GM18505 (cell line): ENCODE data around the gene AKAP5.

Experiments used
- ATAC-seq: cut with Tn5 transposase; IDR thresholded peaks from one replicate; pipeline ENCODE4 v1.9.1; 2021; ENCODE audit not compliant: unreplicated experiment
- POLR2A ChIP-seq: IDR thresholded peaks from 4 replicates; pipeline ENCODE4 v1.6.1; 2011; ENCODE audit warnings: borderline replicate concordance; ENCODE audit not compliant: insufficient read depth, insufficient read length; ENCODE audit errors: extremely low read depth

Gene AKAP5

DNA sequence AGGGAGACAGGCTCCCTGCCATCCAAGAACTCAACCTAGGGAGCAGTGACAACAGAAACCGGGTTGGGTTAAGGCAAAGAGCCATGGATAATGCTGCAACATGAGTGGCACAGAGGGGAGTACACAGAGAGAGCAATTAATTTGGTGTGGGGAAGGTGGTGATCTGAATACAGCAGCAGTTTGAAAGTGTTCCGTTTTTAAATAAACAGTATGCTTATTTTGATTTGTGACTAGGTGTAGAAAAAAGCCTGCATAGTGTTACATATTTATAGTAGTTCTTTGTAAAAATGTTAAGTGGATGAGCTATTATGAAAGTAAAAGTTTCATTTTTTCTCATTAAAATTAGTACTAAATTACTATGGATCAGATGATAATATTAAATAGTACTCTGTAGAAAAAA, 8.7 kb downstream of the AKAP5 start:
- no peak for TF ChIP-seq POLR2A
- ATAC-seq = no peak

DNA sequence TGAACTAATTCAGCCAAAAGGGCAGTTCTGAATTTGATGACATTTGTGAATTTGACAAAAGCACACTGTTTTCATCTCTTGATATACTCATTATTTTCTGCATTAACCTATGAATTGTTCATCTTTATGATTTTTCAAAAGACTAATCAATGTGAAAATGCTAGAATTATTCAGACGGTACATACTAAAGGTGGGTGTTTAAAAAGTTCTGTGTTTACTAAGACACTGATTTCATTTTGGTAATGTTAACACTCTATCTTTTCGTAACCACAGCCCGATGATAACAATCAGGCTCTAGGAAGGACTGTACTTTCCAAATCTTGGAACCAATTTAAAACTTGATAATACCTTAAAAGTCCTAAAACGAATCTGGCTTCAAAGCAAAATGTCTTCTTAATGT, 9.4 kb downstream of the AKAP5 start:
- ATAC-seq = no peak
- no peak for TF ChIP-seq POLR2A

DNA sequence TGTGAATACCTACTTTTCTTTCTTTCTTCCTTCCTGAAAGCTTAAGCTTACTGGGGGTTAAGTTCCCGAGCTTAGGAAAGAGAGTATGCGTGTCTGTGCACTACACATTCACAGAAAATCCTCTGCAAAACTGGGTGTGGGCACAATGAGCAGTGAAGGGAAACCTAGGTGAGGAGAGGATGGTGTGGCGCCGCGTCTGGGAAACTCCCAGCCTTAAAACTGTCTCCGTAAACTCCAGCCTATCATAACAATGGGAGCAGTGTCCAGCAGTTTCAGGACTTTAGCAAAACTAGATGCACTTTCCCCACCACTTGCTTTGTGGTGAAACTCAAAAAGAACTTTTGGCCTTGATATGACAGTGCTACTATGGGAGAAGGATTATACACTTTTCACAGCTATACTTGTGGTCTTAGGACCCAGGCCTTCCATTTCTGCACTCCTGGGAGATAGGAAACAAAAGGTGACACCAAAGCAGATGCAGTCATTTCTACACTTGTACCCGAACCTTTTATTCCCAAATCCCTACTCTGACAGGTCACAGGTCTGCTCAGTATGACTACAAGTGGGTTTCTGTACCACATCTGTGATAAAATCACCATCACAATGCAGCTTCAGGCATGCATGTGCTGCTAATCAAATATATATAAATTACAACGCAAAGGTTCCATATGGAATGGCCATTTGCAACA, 10.4 kb downstream of the AKAP5 start:
- no peak for ATAC-seq
- no peak for TF ChIP-seq POLR2A

DNA sequence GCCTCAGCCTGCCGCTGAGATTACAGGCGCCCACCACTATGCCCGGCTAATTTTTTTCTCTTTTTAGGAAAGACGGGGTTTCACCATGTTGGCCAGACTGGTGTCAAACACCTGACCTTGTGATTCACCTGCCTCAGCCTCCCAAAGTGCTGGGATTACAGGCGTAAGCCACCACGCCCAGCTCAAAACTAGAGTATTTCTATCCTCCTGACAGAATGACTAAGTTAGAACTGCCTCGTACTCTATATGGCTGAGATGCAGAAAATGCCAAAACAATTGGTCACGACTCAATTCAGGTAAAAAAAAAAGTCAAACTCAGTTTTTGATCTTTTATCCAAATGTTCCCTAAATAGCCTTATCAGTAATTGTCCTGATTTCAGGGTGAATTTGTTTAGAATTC, 11.1 kb downstream of the AKAP5 start:
- no peak for ATAC-seq
- no peak for TF ChIP-seq POLR2A

DNA sequence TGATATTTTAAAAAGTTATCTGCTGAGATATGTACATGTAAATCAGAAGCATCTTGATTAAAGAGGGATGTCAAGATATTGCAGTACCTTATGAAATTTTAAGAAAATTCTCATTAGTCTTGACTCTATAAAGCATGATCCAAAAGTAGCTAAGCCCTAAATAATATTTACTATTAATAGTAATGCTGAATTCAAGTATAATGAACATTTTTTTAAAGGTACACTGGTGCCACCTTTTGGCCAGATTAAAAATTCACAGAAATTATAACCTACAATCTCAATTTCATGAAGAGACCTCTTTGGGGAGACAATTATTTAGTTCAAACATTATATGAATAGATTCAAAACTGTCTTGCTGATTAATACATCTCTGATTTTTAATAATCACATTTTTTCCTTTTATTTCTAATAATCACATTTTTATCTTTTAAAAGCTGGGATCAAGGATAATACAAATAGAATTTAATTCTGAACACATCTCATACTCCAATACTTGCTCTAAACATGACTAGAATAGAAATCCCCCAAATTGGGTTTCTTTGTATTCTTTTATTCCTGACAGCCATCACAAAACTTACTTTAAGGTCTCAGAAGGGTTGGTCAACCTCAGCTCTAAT, 13.4 kb downstream of the AKAP5 start:
- no peak for TF ChIP-seq POLR2A
- no peak for ATAC-seq

DNA sequence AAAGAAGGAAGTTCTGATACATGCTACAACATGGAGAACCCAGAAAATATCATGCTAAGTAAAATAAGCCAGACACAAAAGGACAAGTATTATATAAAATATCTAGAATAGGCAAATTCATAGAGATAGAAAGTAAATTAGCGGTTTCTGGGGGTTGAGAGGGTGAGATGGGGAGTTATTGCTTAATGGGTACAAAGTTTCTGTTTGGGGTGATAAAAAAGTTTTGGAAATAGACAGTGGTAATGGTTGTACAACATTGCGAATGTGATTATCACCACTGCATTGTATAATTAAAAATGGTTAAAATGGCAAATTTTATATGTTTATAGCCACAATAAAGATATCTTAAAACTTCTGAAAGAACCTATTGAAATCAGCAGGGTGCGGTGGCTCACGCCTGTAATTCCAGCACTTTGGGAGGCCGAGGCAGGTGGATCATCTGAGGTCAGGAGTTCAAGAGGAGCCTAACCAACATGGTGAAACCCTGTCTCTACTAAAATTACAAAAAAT, 23.3 kb downstream of the AKAP5 start:
- no peak for ATAC-seq
- no peak for TF ChIP-seq POLR2A

DNA sequence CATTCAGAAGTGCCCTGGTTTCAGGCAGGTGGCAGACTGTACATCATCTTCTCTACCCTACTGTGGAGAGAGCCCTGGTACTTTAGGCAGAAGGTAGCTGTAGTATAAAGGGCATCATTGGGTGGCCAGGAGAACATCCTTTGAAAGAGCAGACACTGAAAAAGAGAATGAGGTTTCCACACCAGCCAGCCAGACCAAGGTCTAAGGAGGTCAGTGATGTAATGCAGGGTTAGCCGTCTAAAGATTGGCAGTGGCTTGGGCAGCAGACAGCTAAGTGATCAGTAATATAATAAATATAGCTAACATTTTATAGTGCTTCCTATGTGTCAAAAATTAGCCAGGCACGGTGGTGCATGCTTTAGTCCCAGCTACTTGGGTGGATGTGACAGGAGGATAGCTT, 26.3 kb downstream of the AKAP5 start:
- no peak for ATAC-seq
- no peak for TF ChIP-seq POLR2A

DNA sequence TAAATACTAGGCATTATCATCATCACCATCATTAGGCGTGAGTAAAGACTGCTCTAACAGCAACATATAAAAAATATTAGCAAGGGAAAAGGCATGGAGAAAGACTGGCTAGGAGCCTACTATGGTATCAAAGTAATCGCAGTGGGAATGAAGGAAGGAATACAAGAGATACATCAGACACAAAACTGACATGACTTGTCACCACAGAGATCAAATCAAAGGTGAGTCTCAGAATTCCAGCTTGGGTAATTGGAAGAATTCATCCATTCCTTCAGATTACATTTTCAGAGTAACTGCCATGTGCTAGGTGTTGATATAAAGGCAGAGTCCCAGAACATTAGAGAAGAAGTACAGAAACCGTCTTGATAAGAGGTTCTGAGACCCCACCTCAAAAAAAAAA, 28.2 kb downstream of the AKAP5 start:
- TF ChIP-seq POLR2A = no peak
- no peak for ATAC-seq

DNA sequence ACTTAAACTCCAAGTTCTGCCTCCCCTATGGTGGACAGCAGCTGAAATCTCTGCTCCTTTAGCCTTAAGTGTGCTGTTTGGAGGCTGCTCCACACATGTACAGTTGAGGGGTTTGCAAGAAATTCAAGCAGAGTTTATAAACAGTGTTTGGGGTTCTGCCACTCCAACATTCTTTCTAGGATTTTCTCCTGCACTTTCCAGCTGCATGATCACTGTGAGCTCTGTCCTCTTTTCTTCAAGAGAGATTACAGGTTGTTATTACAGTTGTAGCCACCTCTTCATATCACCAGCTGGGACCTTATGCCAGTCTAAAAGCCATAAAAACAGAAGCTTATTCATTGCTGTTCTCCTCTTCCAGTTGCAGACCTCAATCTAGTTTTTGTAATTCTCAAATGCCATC, 30.0 kb downstream of the AKAP5 start:
- ATAC-seq = no peak
- no peak for TF ChIP-seq POLR2A

DNA sequence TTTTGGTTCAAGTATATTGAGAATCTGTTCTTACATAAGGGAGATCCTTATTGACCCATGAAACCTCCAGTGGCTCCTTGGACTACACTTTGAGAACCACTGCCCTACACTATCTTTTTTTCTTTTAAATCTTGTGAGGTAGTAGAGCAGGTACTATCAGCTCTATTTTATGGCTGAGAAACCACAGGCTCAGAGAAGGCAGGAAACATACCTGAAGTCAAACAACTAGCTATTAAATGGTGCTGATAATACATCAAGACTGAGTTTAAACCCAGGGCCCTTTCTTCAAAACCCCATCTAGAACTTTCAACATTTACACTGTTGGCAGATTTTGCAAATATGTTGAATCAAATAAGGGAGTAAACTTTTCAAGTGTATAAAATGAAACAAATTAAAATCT, 31.5 kb downstream of the AKAP5 start:
- no peak for TF ChIP-seq POLR2A
- no peak for ATAC-seq

DNA sequence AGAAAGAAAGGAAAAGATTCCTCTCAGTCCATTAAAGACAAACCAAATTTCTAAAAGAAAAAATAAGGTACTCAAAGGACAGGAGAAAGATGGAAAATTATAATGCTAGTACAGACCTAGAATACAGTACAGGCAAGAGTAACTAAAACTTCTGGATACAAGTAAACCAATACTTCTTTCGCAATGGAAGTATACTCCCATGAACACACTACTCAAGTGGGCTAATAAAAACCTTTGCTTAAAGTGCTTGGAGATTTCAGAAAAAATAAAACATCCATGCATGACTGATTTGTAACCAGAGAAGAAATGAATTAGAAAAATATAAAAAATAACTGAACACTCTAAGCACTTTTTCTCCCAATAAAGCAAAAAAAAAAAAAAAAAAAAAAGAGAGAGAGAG, 34.8 kb downstream of the AKAP5 start:
- ATAC-seq = no peak
- TF ChIP-seq POLR2A = no peak

DNA sequence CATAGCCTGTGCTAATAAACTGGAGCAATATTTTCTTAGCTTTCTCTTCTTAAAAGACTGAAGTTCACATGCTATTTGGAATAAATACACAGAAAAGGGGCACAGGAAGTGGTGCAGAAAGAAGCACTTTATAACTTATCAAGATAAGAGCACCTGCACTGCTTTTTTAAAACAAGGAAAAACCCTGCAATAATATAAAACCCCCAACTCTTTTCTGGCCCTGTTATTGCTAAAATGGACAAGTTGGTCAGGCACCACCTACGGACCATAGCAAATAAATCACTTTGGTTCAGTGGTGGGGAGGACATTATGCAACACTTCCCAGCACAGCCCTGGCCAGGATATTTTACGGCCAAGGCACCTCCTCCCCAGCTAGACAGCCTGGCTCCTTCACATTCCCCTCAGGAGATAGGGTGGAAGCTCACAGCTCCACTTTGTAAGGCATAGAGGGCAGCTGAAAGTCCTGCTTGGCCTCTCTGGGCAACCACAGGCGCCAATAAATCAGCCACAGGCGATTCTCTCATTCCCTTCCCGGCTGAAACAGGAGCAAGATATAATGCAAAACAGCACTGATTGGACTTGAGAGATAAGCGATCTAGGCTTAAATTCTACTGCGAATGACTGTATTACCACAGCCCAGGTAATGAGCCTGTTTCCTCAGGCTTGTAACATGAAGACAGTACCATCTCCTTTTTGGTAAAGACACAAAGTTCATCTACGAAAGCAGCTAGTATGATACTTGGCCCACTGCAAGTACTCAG, 36.3 kb downstream of the AKAP5 start:
- peak; percentile 47 for TF ChIP-seq POLR2A
- ATAC-seq = no peak

DNA sequence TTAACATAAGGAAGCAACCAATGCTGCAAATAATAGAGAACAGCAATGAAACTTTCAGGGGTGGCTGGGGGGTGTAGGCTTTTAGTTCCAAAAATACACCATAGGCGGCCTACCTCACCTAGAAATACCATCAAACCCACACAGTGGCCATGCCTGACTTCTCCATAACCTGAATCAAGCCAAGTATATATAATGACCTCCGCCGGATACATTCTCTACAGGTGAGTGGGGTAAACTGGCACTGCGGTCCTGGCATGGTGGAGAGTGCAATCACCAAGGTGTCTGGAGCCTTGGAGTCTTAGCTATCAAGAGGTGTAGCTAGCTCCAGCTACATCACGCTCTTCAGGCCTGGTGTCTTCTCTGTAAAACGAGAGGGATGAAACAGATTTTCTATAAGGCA, 37.2 kb downstream of the AKAP5 start:
- TF ChIP-seq POLR2A = no peak
- ATAC-seq = no peak
